ELR (cell line): ENCODE results near the gene FXYD6.
"Not testable (repeated sequence)": the region's sequence is repeated elsewhere in the genome, so short reads cannot be mapped to it uniquely, and the experiment has no call there.

Source experiments
- DNase-seq: peaks from one replicate; pipeline ENCODE4 v3.0.0-alpha.2; 2015; ENCODE audit warnings: low read depth

Gene FXYD6

GRCh38 chr11:117816151-117816741 lies 60.2 kb downstream of the FXYD6 start:
- DNase-seq: peak; percentile 73

GRCh38 chr11:117815262-117815803 lies 61.1 kb downstream of the FXYD6 start:
- no peak for DNase-seq

GRCh38 chr11:117814766-117815261 lies 61.6 kb downstream of the FXYD6 start:
- no peak for DNase-seq

- DNase-seq: no peak
These were observed 62.2 kb downstream of the FXYD6 start for GRCh38 chr11:117814204-117814765.

- DNase-seq: not testable (repeated sequence)
These were observed 66.4 kb downstream of the FXYD6 start for GRCh38 chr11:117810056-117810451.

- DNase-seq: peak; percentile 52
These were observed 67.0 kb downstream of the FXYD6 start for GRCh38 chr11:117809236-117810055.

GRCh38 chr11:117808784-117809183 lies 67.7 kb downstream of the FXYD6 start:
- DNase-seq: no peak

DNA sequence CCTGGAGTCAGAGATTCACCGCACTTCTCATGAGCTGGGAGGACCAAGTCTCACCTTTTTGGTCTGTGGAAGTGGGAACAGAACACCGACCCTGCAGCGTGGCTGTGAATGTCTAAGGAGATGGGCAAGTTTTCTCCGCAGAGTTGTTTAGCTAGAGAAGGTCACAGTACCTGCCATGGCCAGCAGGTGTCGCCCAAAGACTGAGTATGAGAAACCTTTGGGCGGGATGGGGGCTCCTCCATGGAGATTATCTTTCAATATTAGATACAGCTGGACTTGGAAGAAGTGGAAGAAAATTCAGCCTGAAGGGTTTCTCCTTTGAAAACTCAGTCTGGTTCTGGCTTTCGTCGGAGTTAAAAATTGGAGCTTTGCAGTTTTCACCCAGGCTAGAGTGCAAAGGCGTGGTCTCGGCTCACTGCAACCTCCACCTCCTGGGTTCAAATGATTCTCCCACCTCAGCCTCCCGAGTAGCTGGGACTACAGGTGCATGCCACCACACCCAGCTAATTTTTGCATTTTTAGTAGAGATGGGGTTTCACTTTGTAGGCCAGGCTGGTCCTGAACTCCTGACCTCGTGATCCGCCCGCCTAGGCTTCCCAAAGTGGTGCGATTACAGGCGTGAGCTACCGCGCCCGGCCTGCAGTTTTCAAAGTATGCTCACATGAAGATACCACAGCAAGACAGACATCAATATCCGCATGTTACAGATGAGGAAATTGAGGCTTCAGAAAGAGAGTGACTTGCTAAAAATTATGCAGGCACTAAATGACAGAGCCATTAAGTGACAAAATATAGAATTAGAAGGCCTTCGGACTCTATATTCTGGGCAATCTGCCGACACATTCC lies 68.8 kb downstream of the FXYD6 start:
- peak; percentile 66 for DNase-seq

GRCh38 chr11:117806846-117807245 lies 69.6 kb downstream of the FXYD6 start:
- no peak for DNase-seq

- DNase-seq: no peak
These were observed 71.4 kb downstream of the FXYD6 start for GRCh38 chr11:117805045-117805444.

DNA sequence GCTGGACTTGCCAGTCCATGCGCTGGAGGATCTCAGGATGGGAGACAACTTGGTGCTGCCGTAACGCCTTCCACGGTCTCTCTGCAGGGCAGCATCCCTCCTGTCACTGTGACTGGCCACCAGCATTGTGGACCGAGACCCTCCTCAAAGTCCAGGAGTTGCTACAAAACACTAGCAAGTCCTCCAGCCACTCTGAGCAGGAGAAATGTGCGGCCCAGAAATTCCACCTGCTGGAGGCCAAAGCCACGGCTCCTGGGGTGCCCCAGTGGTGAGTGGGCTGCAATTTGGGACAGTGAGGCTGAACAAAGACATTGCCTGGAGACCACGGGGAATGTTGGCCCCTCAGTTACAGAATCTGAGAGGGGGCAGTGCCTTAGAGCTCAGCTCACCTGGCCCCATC lies 72.6 kb downstream of the FXYD6 start:
- no peak for DNase-seq

- no peak for DNase-seq
These were observed 76.8 kb downstream of the FXYD6 start for GRCh38 chr11:117799634-117800033.

GRCh38 chr11:117796872-117797529 lies 79.5 kb downstream of the FXYD6 start, which contains the start of gene DSCAML1:
Gene DSCAML1, minus strand, starts transcription at chr11:117797216. Its CDS starts 137 bp downstream, at chr11:117797079.
- DNase-seq: no peak

DNA sequence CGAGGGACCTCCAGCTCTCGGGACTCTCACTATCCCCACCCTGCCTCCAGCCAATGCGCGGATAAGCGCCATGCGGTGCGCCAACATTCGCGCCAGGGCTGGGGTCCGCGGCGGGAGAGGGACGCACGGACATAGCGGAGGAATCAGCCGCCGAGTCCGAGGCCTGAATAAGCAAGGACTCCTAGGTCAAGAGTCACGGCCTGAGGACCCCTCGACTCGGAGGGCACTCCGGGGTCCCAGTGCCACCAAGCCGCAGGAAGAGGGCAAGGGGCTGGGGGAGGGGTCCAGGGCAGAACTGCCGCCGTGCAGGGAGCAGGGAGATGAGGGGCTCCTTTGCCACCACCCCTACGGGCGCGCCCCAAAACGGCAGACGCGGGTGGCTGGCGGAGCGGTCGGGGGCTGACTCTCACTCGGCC lies 80.0 kb downstream of the FXYD6 start:
- no peak for DNase-seq

- DNase-seq: no peak
These were observed 80.6 kb downstream of the FXYD6 start for GRCh38 chr11:117795638-117796455.

DNA sequence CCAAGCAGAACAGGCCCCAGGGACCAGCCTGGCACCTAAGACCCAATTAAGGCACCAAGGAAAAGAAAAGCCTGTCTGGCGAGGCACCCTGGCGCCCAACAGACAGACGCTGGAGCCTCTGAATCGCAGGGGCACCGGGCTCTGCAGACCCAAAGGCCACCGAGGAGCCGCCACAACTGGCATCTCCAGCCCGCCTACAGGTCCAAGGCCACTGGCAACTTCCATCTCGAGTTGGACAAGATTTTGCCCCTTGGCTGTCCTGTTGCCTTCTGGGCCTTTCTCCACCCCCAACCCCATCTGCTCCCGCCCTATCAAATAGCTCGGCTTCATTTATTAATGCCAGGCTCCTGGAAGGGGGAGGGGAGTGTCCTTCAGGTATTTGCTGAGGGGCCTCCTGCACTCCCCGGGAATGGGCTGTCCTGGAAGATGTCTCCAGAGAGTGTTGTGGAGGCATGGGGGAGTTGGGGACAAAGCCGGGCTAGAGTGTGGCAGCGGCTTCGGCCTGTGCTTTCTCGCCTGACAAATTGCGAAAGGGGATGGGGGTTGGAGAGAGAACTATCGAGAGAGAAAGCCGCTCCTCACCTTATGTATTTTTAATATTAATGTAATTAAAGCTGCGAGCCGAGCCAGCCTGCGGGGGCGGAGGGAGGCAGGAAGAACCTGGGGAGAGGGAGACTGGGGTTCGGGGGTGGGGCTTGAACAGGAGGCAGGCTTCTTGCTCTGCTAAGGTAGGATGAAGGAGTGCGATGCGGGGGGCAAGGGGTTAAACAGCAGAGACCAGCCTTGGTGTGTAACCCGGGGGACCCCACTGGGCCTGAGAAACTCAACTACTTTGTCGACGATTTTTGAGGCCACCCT lies 81.5 kb downstream of the FXYD6 start:
- DNase-seq: no peak

DNA sequence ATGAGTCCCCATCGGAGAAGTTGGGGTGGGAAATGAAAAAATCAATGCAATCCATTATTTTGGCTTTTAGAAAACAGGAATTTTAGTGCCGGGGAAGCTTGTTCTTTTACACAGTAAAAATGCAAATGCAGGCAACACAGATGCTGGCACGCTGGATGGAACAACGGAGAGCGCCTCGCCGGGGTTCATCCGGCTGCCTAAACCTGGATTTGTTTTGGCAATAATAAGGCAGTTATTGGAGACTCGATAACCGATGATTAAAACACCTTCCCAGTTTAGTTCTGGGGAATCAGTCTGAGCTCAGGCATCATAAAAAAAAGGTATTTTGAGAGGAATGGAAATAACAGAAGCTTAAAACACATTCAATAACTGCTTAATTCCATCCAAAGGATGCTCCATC lies 82.3 kb downstream of the FXYD6 start:
- no peak for DNase-seq

GRCh38 chr11:117793583-117793982 lies 82.9 kb downstream of the FXYD6 start:
- DNase-seq: no peak

DNA sequence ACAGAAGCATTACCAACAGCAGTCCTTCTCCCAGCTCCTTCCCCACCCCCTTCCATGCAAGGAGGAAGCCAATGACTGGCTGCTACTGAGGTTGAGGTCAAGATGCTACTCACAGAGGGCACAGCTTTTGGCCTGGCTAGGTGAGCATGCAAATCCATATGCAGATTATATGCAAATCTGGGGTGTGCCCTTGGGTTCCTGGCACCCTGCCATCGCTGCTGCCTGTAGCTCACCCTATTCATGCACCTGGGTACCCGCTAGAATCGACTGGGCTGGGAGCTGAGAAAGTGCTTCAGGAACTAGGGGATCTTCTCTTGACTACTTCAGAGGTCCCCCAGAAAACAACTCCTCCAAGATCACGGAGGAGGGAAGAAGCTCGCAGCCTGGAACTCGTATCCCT lies 83.5 kb downstream of the FXYD6 start:
- DNase-seq: no peak
